ENCODE data around the gene CNNM1. TPM values are rescaled to one million over a fixed set of nuclear protein-coding genes. Genes with fewer than 3 reads are reported as not detected.

The CNNM1 gene
- total RNA-seq, 2 experiments from 2014 or later = not detected

DNA sequence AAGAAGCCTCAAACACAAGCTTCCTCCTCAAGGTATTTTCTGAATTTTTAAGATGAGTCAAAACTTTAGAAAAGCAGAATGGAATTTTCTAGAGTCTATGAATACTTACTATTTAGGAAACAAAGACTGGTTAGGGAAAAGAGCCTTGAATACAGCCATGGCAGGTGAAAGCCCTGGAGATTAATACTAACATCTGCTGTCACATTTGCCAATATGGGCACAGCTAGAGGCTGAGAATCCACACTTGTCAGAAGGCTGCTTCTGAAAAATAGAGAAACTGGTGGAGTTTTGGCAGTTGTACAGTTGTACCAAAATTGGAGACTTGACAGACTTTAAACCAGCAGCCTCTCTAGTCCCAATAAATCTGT is 24.3 kb upstream of the CNNM1 start:
- DNase-seq (ENCODE audit: low spot score) = no peak
- POLR2A ChIA-PET = no interaction called here
- no peak overlapping the region for H3K27ac ChIP-seq (ENCODE audit: low read depth, low read length, poor library complexity, severe bottlenecking)
- H3K9me3 ChIP-seq (ENCODE audit: low read length) = no peaks in the 10 kb centered on the region
- no peak overlapping the region for H3K4me3 ChIP-seq (ENCODE audit: low read depth, low read length, poor library complexity, severe bottlenecking)
- no peaks in the 10 kb centered on the region for H3K4me1 ChIP-seq (ENCODE audit: insufficient read depth, low read length, poor library complexity, severe bottlenecking)
- H3K9me2 ChIP-seq (ENCODE audit: insufficient read depth, low read length) = no peaks in the 10 kb centered on the region
- no peak overlapping the region for H3K4me2 ChIP-seq (ENCODE audit: low read length)
- H3K36me3 ChIP-seq (ENCODE audit: insufficient read depth, low read length) = no peaks in the 10 kb centered on the region
- intact Hi-C loops (cut with micrococcal nuclease; ENCODE audit: unreplicated experiment) = no loop called here
- CTCF ChIA-PET (ENCODE audit: unreplicated experiment) = no interaction called here
- BruUV-seq (replicated peaks) = no TSS peak
- no peak overlapping the region for H2AFZ ChIP-seq (ENCODE audit: low read length)
- H3K79me2 ChIP-seq (ENCODE audit: insufficient read depth, low read depth, low read length) = no peaks in the 10 kb centered on the region
- no peaks in the 10 kb centered on the region for H4K20me1 ChIP-seq (ENCODE audit: insufficient read depth, low read length)
- TF ChIP-seq EZH2phosphoT487 (IDR thresholded peaks at IDR 0.05; ENCODE audit: borderline replicate concordance, low read depth, low read length) (no peak), CTCF (conservative IDR thresholded peaks at IDR 0.05; ENCODE audit: low read length) (no peak)

DNA sequence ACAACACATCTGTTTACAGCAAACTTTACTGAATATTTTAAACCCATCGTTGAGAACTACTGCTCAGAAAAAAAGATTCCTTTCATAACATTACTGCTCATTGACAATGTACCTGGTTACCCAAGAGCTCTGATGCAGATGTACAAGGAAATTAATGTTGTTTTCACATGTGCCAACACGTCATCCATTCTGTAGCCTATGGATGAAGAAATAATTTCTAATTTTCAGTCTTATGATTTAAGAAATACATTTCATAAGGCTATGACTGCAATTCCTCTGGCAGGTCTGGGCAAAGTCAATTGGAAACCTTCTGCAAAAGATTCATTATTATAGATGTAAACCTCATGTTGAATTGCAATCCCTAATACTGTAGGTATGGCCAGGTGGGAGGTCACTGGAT is 16.7 kb upstream of the CNNM1 start:
- intact Hi-C loops (cut with micrococcal nuclease; ENCODE audit: unreplicated experiment) = no loop called here
- TF ChIP-seq CTCF (conservative IDR thresholded peaks at IDR 0.05; ENCODE audit: low read length) = no peak
- TF ChIP-seq EZH2phosphoT487 (IDR thresholded peaks at IDR 0.05; ENCODE audit: borderline replicate concordance, low read depth, low read length) = no peak
- Histone ChIP-seq H3K4me2 (ENCODE audit: low read length) (no peak overlapping the region), H3K9me2 (ENCODE audit: insufficient read depth, low read length) (no peaks in the 10 kb centered on the region), H2AFZ (ENCODE audit: low read length) (no peak overlapping the region), H3K36me3 (ENCODE audit: insufficient read depth, low read length) (no peaks in the 10 kb centered on the region), H3K4me1 (ENCODE audit: insufficient read depth, low read length, poor library complexity, severe bottlenecking) (no peaks in the 10 kb centered on the region), H3K4me3 (ENCODE audit: low read depth, low read length, poor library complexity, severe bottlenecking) (no peak overlapping the region), H4K20me1 (ENCODE audit: insufficient read depth, low read length) (no peaks in the 10 kb centered on the region), H3K79me2 (ENCODE audit: insufficient read depth, low read depth, low read length) (no peaks in the 10 kb centered on the region), H3K9me3 (ENCODE audit: low read length) (no peaks in the 10 kb centered on the region), H3K27ac (ENCODE audit: low read depth, low read length, poor library complexity, severe bottlenecking) (no peak overlapping the region)
- CTCF ChIA-PET (ENCODE audit: unreplicated experiment) = no interaction called here
- no TSS peak for BruUV-seq (replicated peaks)
- DNase-seq (ENCODE audit: low spot score) = no peak
- POLR2A ChIA-PET = no interaction called here

DNA sequence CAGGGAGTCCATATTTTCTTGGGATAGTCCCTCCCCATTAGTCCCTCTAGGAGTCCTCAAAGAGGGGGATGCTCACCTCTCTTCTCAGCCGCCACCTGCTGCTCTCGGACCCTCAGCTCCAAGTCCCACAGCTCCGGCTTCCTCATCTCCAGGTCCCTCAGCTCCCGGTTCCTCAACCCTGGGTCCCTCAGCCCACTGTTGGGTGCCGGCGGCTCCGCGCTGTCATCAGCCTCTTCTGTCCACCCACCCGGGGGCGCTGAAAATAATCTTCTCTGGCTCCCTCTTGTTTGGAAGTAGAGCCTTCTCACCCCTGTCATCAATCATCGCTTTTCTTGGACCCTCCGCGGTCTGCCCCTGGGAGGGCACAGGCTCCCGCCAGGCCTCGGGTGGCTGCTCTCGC is 13.3 kb upstream of the CNNM1 start:
- no peaks in the 10 kb centered on the region for H4K20me1 ChIP-seq (ENCODE audit: insufficient read depth, low read length)
- no peaks in the 10 kb centered on the region for H3K36me3 ChIP-seq (ENCODE audit: insufficient read depth, low read length)
- no peak overlapping the region for H3K27ac ChIP-seq (ENCODE audit: low read depth, low read length, poor library complexity, severe bottlenecking)
- TF ChIP-seq CTCF (conservative IDR thresholded peaks at IDR 0.05; ENCODE audit: low read length) (no peak), EZH2phosphoT487 (IDR thresholded peaks at IDR 0.05; ENCODE audit: borderline replicate concordance, low read depth, low read length) (no peak)
- H3K9me2 ChIP-seq (ENCODE audit: insufficient read depth, low read length) = no peaks in the 10 kb centered on the region
- no peaks in the 10 kb centered on the region for H3K4me1 ChIP-seq (ENCODE audit: insufficient read depth, low read length, poor library complexity, severe bottlenecking)
- no peaks in the 10 kb centered on the region for H3K79me2 ChIP-seq (ENCODE audit: insufficient read depth, low read depth, low read length)
- DNase-seq (ENCODE audit: low spot score) = no peak
- H3K4me2 ChIP-seq (ENCODE audit: low read length) = no peak overlapping the region
- H3K9me3 ChIP-seq (ENCODE audit: low read length) = no peaks in the 10 kb centered on the region
- H3K4me3 ChIP-seq (ENCODE audit: low read depth, low read length, poor library complexity, severe bottlenecking) = no peak overlapping the region
- intact Hi-C loops (cut with micrococcal nuclease; ENCODE audit: unreplicated experiment) = no loop called here
- BruUV-seq (replicated peaks) = no TSS peak
- ChIA-PET POLR2A (no interaction called here), CTCF (ENCODE audit: unreplicated experiment) (no interaction called here)
- H2AFZ ChIP-seq (ENCODE audit: low read length) = no peak overlapping the region
